Measurements from ENCODE around the gene FRMD4A.

FRMD4A gene

DNA sequence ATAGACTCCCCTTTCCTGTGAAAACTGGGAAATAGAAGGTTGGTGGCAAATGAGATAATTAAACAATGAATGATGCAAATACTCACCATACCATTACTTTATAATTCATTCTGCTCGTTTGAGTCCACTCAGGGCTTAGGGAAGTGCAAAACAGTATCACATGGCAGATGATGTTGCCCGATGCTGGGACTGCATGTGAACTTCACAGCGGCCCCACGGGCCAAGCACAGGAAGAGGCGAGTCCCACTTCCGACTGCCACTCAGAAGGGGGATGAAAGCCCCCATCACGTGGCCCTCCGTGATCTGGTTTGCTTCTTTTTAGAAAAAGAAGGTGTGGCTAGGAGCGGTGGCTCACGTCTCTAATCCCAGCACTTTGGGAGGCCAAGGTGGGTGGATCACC lies 672.5 kb downstream of the FRMD4A start:
- DNase-seq: no peak

- no peak for DNase-seq
Observed at GRCh38 chr10:13657101-13657680, 673.5 kb downstream of the FRMD4A start.

GRCh38 chr10:13656337-13657100 lies 674.2 kb downstream of the FRMD4A start:
- no peak for DNase-seq

DNA sequence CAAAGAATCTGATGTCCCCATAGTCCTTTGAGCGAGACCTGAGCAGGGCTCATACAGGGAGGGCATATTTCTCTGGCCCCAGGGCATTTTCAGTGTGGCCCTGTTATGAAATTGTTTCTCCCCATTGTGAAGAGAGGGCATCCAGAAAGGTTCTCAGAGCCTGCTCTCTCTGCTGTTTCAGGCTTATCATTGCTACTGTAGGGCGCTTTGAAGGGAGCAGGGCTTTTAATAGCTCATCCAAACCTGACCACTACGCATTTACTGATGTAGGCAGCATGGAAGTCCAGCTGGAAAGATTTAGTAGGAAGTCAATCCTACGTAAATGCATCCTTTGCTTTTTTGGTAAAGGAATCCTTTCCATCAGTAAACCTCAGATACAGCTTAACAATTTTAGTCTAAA lies 675.9 kb downstream of the FRMD4A start:
- DNase-seq: no peak

- no peak for DNase-seq
Observed at GRCh38 chr10:13654118-13654830, 676.5 kb downstream of the FRMD4A start.

- DNase-seq: no peak
Observed at GRCh38 chr10:13652860-13653259, 677.9 kb downstream of the FRMD4A start.

DNA sequence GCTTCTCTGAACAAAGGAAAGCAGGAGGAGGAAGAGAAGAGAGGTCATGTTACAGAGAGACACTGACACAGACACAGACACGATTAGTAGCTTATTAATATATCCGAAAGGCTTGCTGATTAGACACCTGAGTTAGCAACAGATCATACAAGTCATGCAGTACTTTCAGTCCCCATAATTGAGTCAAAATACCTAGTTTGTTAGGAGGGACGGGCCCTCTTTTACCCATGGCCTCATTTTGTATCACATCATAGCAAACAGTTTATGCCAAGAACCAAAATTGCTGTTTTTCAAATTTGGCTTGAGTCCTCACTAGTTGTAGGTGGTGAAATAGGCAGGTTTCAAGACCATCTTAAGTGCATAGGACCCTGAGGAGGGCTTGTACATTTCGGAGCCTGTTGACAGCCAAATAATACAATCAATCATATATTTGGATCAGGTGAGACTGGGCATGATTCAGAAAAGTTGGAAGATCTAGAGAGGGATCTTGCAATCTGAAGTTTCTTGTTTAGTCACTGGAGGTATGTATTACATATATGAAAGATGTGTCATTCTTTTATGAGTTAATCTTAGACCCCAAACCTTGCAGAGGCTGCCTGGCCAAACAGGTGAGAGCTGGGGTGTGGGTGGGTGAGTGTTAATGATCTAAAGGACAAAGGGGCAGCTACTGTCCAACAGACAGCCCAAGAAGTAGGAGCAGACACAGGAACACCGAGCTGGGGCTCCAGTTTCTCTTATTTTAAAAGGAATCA lies 678.6 kb downstream of the FRMD4A start:
- no peak for DNase-seq

GRCh38 chr10:13650961-13651360 lies 679.8 kb downstream of the FRMD4A start:
- DNase-seq: no peak

GRCh38 chr10:13649844-13650520 lies 680.7 kb downstream of the FRMD4A start:
- DNase-seq: no peak

DNA sequence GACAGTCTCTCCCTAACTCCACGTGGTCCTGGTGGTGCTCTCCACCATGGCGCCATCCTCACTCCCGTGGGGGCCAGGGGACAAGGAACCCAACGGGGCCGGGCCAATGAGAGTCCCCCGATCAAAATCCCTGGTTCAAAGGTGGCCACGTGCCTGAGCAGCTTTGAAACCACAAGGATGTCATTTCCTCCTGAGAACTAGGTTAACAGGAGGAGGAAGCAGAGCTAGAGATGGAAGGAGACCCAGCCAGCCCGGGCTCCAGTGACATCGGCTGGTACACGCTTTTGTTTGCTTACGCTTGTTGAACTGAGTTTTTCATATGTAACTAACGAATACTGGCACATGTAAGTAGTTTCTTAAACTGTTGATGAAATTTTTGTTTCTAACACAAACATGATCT lies 682.3 kb downstream of the FRMD4A start:
- no peak for DNase-seq

GRCh38 chr10:13644866-13645265 lies 685.9 kb downstream of the FRMD4A start:
- no peak for DNase-seq

- no peak for DNase-seq
Observed at GRCh38 chr10:13643016-13643415, 687.7 kb downstream of the FRMD4A start.

- DNase-seq: no peak
Observed at GRCh38 chr10:13642293-13642692, 688.4 kb downstream of the FRMD4A start.

- DNase-seq: no peak
Observed at GRCh38 chr10:13637894-13638293, 692.8 kb downstream of the FRMD4A start.

GRCh38 chr10:13637303-13637856 lies 693.3 kb downstream of the FRMD4A start:
- DNase-seq: no peak

- DNase-seq: no peak
Observed at GRCh38 chr10:13636776-13637175, 693.9 kb downstream of the FRMD4A start.

GRCh38 chr10:13634207-13634606 lies 696.5 kb downstream of the FRMD4A start:
- no peak for DNase-seq

DNA sequence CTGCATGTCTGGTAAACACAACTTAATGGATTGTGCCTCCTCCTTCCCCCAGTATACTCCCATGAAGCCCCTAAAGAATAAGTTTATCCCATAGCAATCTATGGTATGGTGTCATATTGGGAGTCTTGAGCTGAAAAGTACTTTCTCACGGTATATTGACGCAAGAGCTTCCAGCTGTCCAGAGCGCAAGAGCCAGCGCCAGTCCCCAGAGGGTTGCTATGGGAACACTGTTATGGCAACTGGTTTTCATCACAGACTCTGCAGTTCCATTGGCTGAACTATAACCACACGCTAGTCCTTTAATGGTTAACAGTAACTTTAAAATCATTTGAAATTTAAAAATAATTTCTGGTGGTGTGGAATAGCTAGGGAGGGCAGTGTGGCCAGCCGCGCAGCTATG lies 697.0 kb downstream of the FRMD4A start:
- no peak for DNase-seq

GRCh38 chr10:13632884-13633440 lies 697.8 kb downstream of the FRMD4A start:
- no peak for DNase-seq

GRCh38 chr10:13632440-13632839 lies 698.3 kb downstream of the FRMD4A start:
- no peak for DNase-seq

DNA sequence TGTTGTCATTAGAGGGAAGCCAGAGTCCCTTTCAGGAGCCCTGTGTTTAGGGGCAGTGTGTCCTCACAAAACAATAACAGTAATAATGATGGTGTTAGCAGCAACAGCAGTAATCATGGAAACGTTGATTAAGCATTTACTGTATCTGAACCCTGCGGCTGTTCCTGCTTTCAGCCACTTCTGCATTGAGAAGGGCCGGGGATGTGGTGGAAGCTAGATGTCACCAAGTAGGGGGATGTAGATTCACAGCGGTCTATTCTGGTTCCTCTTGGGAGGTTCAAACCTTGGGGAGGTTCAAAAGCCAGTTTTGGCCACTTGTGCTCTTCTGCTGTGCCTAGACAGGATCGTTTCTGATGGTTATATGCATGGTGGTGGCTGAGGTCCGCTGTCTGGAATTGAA lies 699.1 kb downstream of the FRMD4A start:
- DNase-seq: no peak

- DNase-seq: no peak
Observed at GRCh38 chr10:13630231-13630630, 700.5 kb downstream of the FRMD4A start.
